Neural cell (in vitro differentiated cells): ENCODE data around the gene GDF7. TPM values are rescaled to one million over a fixed set of nuclear protein-coding genes. Genes with fewer than 3 reads are reported as not detected.

ENCODE experiments used
- H2AFZ ChIP-seq: fragments of 200-600, 300-800 bp; sonication (generic), shearing (Covaris generic); 2 replicates; pipeline ENCODE4 v1.6.0; 2014; ENCODE audit warnings: low read depth, mild to moderate bottlenecking, antibody characterized with exemption, low read length, moderate library complexity
- H3F3A ChIP-seq: fragments of 200-600 bp; shearing (Covaris generic); 2 replicates; pipeline ENCODE4 v1.6.1; 2016; ENCODE audit warnings: mild to moderate bottlenecking, moderate library complexity, mixed read lengths, antibody characterized with exemption, low read length; ENCODE audit not compliant: insufficient read depth, poor library complexity, severe bottlenecking
- H3K27ac ChIP-seq: fragments of 200-600, 300-800 bp; sonication (generic), shearing (Covaris generic); 2 replicates; pipeline ENCODE4 v1.5.1; 2014; ENCODE audit warnings: mild to moderate bottlenecking, low read length, moderate library complexity
- H3K27me3 ChIP-seq: fragments of 300-800, 200-600 bp; sonication (generic), shearing (Covaris generic); 2 replicates; pipeline ENCODE4 v1.6.0; 2014; ENCODE audit warnings: mild to moderate bottlenecking, low read depth, low read length, moderate library complexity; ENCODE audit not compliant: insufficient read depth
- H3K36me3 ChIP-seq: fragments of 300-800, 200-600 bp; sonication (generic), shearing (Covaris generic); 2 replicates; pipeline ENCODE4 v1.5.1; 2014; ENCODE audit warnings: mild to moderate bottlenecking, antibody characterized with exemption, low read length, moderate library complexity; ENCODE audit not compliant: insufficient read depth
- H3K4me2 ChIP-seq: fragments of 300-800, 200-600 bp; sonication (generic), shearing (Covaris generic); 2 replicates; pipeline ENCODE4 v1.6.0; 2014; ENCODE audit warnings: mild to moderate bottlenecking, low read length
- H3K4me3 ChIP-seq: fragments of 300-800, 200-600 bp; sonication (generic), shearing (Covaris generic); 2 replicates; pipeline ENCODE4 v1.5.1; 2014; ENCODE audit warnings: mild to moderate bottlenecking, low read length, moderate library complexity
- H3K79me2 ChIP-seq: fragments of 200-600 bp; shearing (Covaris generic); replicated peaks from 2 replicates; pipeline ENCODE4 v1.6.0; 2014; ENCODE audit warnings: mild to moderate bottlenecking, low read length, moderate library complexity; ENCODE audit not compliant: insufficient read depth
- H3K9ac ChIP-seq: fragments of 300-800, 200-600 bp; sonication (generic), shearing (Covaris generic); 2 replicates; pipeline ENCODE4 v1.6.1; 2016; ENCODE audit warnings: mild to moderate bottlenecking, low read length, mixed read lengths
- H3K9me2 ChIP-seq: fragments of 200-600 bp; shearing (Covaris generic); 2 replicates; pipeline ENCODE4 v1.6.1; 2016; ENCODE audit warnings: mild to moderate bottlenecking, low read length, mixed read lengths; ENCODE audit not compliant: insufficient read depth
- H3K9me3 ChIP-seq: fragments of 200-600, 300-800 bp; sonication (generic), shearing (Covaris generic); 2 replicates; pipeline ENCODE4 v1.6.1; 2016; ENCODE audit warnings: mild to moderate bottlenecking, mixed run types, low read length, moderate library complexity, mixed read lengths
- H4K20me1 ChIP-seq: fragments of 200-600 bp; shearing (Covaris generic); 2 replicates; pipeline ENCODE4 v1.6.1; 2016; ENCODE audit warnings: mild to moderate bottlenecking, mixed run types; ENCODE audit not compliant: insufficient read depth
- EP300 ChIP-seq: fragments of 450-650 bp; conservative IDR thresholded peaks from 2 replicates; pipeline ENCODE4 v1.6.1; 2014; ENCODE audit warnings: antibody characterized with exemption, mild to moderate bottlenecking, moderate library complexity; ENCODE audit not compliant: poor library complexity, severe bottlenecking
- EZH2 ChIP-seq: fragments of 200-600, 300-800 bp; shearing (Covaris generic), sonication (generic); IDR thresholded peaks from 2 replicates; pipeline ENCODE4 v1.6.1; 2014; ENCODE audit warnings: antibody characterized with exemption, low read length, borderline replicate concordance, mild to moderate bottlenecking; ENCODE audit not compliant: insufficient read depth, poor library complexity, severe bottlenecking
- MXI1 ChIP-seq: fragments of 450-650 bp; conservative IDR thresholded peaks from 2 replicates; pipeline ENCODE4 v1.6.1; 2014; ENCODE audit warnings: antibody characterized with exemption, mild to moderate bottlenecking; ENCODE audit not compliant: poor library complexity, severe bottlenecking
- POLR2AphosphoS5 ChIP-seq: IDR thresholded peaks from 2 replicates; pipeline ENCODE4 v1.6.1; 2012
- RAD21 ChIP-seq: fragments of 450-650 bp; conservative IDR thresholded peaks from 2 replicates; pipeline ENCODE4 v1.6.1; 2014; ENCODE audit warnings: antibody characterized with exemption, mild to moderate bottlenecking, moderate library complexity
- SMC3 ChIP-seq: fragments of 450-650 bp; conservative IDR thresholded peaks from 2 replicates; pipeline ENCODE4 v1.6.1; 2014; ENCODE audit warnings: antibody characterized with exemption, mild to moderate bottlenecking, moderate library complexity; ENCODE audit not compliant: poor library complexity
- TAF1 ChIP-seq: IDR thresholded peaks from 2 replicates; pipeline ENCODE4 v1.6.1; 2012; ENCODE audit warnings: low read depth
- polyA plus RNA-seq: library from polyadenylated mRNA; depleted of rRNA; stranded (reverse); fragments of >200 nt; gene quantifications from 2 replicates; pipeline ENCODE4 v1.2.3, GENCODE V29; 2014
- TF ChIP-seq, protein P1 (sequence below): fragments of 450-650 bp; IDR thresholded peaks from 2 replicates; pipeline ENCODE4 v1.5.1; 2014; ENCODE audit warnings: antibody characterized with exemption, mild to moderate bottlenecking, moderate library complexity; ENCODE audit not compliant: poor library complexity, severe bottlenecking
- TF ChIP-seq, protein P2 (sequence below): IDR thresholded peaks from 2 replicates; pipeline ENCODE4 v1.6.1; 2012; ENCODE audit warnings: borderline replicate concordance

GDF7 gene
- polyA plus RNA-seq, 1 donor from 2014 or later, result 0.38 TPM

DNA sequence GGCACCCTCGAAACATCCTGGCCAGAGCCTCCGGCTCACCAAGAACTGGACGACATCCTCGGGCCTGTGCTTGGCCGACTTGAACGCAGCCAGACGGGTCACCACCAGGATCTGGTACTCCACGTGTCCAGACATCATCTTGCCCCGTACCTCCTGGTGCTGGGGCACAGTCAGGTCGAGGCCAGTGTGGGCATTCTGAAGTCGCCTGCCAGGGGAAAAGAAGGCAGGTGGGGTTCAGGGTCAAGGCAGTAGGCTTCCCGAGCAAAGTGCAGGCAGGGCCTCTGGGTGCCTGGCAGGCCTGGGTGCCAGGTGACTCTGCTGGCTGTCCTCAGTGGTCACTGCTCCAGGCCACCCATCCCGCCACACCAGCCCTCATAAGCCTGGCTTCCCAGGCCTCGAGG is 21.6 kb upstream of the GDF7 start:
- H2AFZ ChIP-seq, result no peak overlapping the region
- no peaks in the 10 kb centered on the region for H3K79me2 ChIP-seq
- no peaks in the 10 kb centered on the region for H3K9me2 ChIP-seq
- no peaks in the 10 kb centered on the region for H3F3A ChIP-seq
- H3K27ac ChIP-seq, result no peak overlapping the region
- no peaks in the 10 kb centered on the region for H3K36me3 ChIP-seq
- H4K20me1 ChIP-seq, result no peaks in the 10 kb centered on the region
- H3K4me2 ChIP-seq, result no peak overlapping the region
- H3K9ac ChIP-seq, result no peak overlapping the region
- no peaks in the 10 kb centered on the region for H3K27me3 ChIP-seq
- H3K9me3 ChIP-seq, result no peaks in the 10 kb centered on the region
- H3K4me3 ChIP-seq, result no peak overlapping the region
- TF ChIP-seq RAD21 (no peak), EZH2 (no peak), EP300 (no peak), MXI1 (no peak), SMC3 (no peak), TAF1 (no peak), POLR2AphosphoS5 (no peak)
- TF ChIP-seq, protein P1, sequence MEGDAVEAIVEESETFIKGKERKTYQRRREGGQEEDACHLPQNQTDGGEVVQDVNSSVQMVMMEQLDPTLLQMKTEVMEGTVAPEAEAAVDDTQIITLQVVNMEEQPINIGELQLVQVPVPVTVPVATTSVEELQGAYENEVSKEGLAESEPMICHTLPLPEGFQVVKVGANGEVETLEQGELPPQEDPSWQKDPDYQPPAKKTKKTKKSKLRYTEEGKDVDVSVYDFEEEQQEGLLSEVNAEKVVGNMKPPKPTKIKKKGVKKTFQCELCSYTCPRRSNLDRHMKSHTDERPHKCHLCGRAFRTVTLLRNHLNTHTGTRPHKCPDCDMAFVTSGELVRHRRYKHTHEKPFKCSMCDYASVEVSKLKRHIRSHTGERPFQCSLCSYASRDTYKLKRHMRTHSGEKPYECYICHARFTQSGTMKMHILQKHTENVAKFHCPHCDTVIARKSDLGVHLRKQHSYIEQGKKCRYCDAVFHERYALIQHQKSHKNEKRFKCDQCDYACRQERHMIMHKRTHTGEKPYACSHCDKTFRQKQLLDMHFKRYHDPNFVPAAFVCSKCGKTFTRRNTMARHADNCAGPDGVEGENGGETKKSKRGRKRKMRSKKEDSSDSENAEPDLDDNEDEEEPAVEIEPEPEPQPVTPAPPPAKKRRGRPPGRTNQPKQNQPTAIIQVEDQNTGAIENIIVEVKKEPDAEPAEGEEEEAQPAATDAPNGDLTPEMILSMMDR, result no peak
- TF ChIP-seq, protein P2, sequence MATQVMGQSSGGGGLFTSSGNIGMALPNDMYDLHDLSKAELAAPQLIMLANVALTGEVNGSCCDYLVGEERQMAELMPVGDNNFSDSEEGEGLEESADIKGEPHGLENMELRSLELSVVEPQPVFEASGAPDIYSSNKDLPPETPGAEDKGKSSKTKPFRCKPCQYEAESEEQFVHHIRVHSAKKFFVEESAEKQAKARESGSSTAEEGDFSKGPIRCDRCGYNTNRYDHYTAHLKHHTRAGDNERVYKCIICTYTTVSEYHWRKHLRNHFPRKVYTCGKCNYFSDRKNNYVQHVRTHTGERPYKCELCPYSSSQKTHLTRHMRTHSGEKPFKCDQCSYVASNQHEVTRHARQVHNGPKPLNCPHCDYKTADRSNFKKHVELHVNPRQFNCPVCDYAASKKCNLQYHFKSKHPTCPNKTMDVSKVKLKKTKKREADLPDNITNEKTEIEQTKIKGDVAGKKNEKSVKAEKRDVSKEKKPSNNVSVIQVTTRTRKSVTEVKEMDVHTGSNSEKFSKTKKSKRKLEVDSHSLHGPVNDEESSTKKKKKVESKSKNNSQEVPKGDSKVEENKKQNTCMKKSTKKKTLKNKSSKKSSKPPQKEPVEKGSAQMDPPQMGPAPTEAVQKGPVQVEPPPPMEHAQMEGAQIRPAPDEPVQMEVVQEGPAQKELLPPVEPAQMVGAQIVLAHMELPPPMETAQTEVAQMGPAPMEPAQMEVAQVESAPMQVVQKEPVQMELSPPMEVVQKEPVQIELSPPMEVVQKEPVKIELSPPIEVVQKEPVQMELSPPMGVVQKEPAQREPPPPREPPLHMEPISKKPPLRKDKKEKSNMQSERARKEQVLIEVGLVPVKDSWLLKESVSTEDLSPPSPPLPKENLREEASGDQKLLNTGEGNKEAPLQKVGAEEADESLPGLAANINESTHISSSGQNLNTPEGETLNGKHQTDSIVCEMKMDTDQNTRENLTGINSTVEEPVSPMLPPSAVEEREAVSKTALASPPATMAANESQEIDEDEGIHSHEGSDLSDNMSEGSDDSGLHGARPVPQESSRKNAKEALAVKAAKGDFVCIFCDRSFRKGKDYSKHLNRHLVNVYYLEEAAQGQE, result no peak

DNA sequence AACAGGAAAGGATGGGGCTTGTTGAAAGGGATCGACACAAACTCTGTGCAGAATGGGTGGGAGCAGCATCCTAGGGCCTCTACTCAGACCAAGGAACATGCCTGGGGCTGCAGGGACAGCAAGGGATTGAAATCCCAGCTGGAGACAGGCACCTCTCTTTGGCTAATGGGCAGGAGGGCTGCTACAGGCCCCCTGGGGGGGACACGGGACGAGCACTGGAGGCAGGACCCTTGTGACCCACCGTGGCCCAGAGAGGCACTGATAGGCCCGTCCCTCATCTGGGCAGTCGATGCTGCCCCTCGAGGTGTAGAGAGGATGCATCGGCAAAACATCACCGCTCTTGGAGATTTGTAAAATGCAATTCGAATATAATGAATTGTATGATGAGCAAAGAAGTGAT is 21.2 kb upstream of the GDF7 start:
- H3K9ac ChIP-seq, result no peak overlapping the region
- H3K9me2 ChIP-seq, result no peaks in the 10 kb centered on the region
- no peak overlapping the region for H2AFZ ChIP-seq
- TF ChIP-seq EP300 (no peak), MXI1 (no peak), SMC3 (no peak), POLR2AphosphoS5 (no peak), EZH2 (no peak), RAD21 (no peak), TAF1 (no peak)
- TF ChIP-seq, protein P1, result no peak
- TF ChIP-seq, protein P2, result no peak
- no peaks in the 10 kb centered on the region for H3K79me2 ChIP-seq
- H4K20me1 ChIP-seq, result no peaks in the 10 kb centered on the region
- H3F3A ChIP-seq, result no peaks in the 10 kb centered on the region
- H3K9me3 ChIP-seq, result no peaks in the 10 kb centered on the region
- no peak overlapping the region for H3K27ac ChIP-seq
- no peak overlapping the region for H3K4me2 ChIP-seq
- H3K27me3 ChIP-seq, result no peaks in the 10 kb centered on the region
- H3K4me3 ChIP-seq, result no peak overlapping the region
- H3K36me3 ChIP-seq, result no peaks in the 10 kb centered on the region
